Spleen (tissue), 7 donors: ENCODE results near the gene TCTA.

Experiments
- POLR2A ChIP-seq, 3 donors: fragments of 450-650 bp; IDR thresholded peaks; one replicate each; pipeline ENCODE4 v1.5.1; 2017; ENCODE audit warnings: antibody characterized with exemption in 3 of 3, mild to moderate bottlenecking in 1 of 3
- TF ChIP-seq, protein P1 (sequence below), 11 experiments: fragments of 200-600 bp in 7 of 11; fragments of 450-650 bp in 4 of 11; sonication (generic) in 4 of 11; IDR thresholded peaks in 8 of 11; conservative IDR thresholded peaks in 3 of 11; 1 replicate in 7 of 11; 2 replicates in 4 of 11; pipeline versions ENCODE4 v1.4.0 to v1.8.0; 2016 to 2021; ENCODE audit warnings: antibody characterized with exemption in 11 of 11, inconsistent platforms in 4 of 11, mild to moderate bottlenecking in 1 of 11
- donor health status: DM: no; HTN: no; CAD: no; lungs with moderate emphysema.
- donor health status: DM: no; HTN: no; CAD: no.
- donor health status: DM: no; HTN: no; CAD: no.

DNA sequence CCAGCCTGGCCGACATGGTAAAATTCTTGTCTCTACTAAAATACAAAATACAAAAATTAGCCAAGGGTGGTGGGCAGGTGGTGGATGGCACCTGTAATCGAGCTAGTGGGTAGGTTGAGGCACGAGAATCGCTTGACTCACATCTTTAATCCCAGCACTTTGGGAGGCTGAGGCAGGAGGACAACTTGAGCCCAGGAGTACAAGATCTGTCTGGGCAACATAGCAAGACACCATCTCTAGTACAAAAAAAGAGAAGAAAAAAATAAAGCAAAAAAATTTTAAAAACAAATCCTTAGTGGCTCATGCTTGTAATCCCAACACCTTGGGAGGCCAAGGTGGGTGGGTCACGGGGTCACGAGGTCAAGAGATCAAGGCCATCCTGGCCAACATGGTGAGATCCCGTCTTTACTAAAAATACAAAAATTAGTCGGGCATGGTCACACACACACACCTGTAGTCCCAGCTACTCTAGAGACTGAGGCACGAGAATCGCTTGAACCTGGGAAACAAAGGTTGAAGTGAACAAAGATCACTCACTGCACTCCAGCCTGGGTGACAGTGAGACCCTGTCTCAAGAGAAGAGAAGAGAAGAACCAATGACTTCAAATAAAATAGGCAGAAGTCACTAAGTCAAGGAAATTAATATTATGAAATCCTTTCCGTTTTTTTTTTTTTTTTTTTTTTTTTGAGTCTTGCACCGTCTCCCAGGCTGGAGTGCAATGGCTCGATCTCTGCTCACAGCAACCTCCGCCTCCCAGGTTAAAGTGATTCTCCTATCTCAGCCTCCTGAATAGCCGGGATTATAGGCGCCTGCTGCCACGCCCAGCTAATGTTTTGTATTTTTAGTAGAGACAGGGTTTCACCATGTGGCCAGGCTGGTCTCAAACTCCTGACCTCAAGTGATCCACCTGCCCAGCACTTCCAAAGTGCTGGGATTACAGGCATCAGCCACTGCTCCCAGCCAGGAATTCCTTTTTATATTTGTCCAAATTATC is 5.4 kb upstream of the TCTA start:
- TF ChIP-seq, protein P1, sequence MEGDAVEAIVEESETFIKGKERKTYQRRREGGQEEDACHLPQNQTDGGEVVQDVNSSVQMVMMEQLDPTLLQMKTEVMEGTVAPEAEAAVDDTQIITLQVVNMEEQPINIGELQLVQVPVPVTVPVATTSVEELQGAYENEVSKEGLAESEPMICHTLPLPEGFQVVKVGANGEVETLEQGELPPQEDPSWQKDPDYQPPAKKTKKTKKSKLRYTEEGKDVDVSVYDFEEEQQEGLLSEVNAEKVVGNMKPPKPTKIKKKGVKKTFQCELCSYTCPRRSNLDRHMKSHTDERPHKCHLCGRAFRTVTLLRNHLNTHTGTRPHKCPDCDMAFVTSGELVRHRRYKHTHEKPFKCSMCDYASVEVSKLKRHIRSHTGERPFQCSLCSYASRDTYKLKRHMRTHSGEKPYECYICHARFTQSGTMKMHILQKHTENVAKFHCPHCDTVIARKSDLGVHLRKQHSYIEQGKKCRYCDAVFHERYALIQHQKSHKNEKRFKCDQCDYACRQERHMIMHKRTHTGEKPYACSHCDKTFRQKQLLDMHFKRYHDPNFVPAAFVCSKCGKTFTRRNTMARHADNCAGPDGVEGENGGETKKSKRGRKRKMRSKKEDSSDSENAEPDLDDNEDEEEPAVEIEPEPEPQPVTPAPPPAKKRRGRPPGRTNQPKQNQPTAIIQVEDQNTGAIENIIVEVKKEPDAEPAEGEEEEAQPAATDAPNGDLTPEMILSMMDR (IDR thresholded peaks at IDR 0.05 in 8 of 11, conservative IDR thresholded peaks at IDR 0.05 in 3 of 11), result no peak
- no peak for TF ChIP-seq POLR2A (IDR thresholded peaks at IDR 0.05)
